IMR-90 (cell line): ENCODE measurements around the gene CHD9.

Experiments used
- MAFK ChIP-seq: IDR thresholded peaks from 2 replicates; pipeline ENCODE4 v1.6.1; 2012; ENCODE audit warnings: low read depth, low read length, improper control_type of control experiment
- MAZ ChIP-seq: IDR thresholded peaks from 2 replicates; pipeline ENCODE4 v1.6.1; 2012; ENCODE audit warnings: low read depth, mild to moderate bottlenecking, low read length, improper control_type of control experiment, moderate library complexity, borderline replicate concordance
- MXI1 ChIP-seq: IDR thresholded peaks from 2 replicates; pipeline ENCODE4 v1.6.1; 2012; ENCODE audit warnings: low read depth, mild to moderate bottlenecking, low read length, moderate library complexity, borderline replicate concordance
- POLR2A ChIP-seq: IDR thresholded peaks from 2 replicates; pipeline ENCODE4 v1.6.1; 2012; ENCODE audit warnings: mild to moderate bottlenecking, low read depth, low read length
- RAD21 ChIP-seq: IDR thresholded peaks from 2 replicates; pipeline ENCODE4 v1.6.1; 2012; ENCODE audit warnings: low read length, improper control_type of control experiment

DNA sequence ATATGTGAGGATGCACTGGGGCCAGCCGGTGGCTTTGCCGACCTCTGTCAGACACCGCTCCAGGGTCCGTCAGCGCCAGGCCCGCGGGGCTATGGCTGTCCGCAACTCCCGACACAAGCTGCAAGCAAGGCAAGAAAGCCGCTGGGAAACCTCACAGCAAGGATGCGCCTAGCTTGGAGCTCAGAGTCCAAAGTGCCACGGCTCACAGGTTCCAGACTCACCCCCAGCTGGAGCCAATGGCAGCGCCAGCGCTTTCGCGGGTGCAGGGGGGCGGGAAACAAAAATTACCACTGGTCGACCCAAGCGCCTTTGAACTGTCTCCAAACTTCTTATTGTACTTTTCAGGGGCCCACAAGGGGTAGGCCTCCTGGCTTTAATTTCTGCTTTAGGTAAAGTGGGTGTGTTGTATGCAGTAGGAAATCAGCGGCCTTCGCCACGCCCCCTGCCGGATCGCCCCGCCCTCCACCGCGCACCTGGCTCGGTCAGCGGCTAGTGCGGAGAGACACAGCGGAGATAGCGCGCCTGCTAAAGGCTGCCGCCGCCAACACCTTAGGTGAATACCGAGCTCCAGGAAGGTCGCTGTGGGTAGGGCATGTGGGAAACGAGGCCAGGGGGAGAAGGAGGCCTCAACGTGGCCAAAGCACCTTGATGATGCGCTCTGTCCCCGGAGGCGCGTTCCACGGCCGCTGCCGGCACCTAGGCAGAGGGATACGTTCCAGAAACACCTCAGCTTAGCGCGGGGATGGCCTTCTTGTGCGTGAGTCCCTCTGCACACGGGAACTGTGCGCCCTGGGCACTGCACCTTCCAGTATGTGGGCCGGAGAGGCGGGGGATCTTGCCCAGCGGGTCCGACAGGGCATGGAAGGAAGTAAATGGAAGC is 318.4 kb downstream of the CHD9 start:
- no peak for TF ChIP-seq POLR2A
- TF ChIP-seq MXI1, result no peak
- no peak for TF ChIP-seq MAFK
- no peak for TF ChIP-seq MAZ
- TF ChIP-seq RAD21, result no peak
